GM19240 (cell line): Measurements from ENCODE around the gene MAN1C1.
A peak's percentile ranks its signal among the peaks of the same experiment; 100 is the strongest.
"Not testable (repeated sequence)": the region's sequence is repeated elsewhere in the genome, so short reads cannot be mapped to it uniquely, and the experiment has no call there.

Experiments used
- DNase-seq: peaks from one replicate; pipeline ENCODE4 v3.0.0; 2011; ENCODE audit warnings: low spot score; ENCODE audit not compliant: insufficient read length

The MAN1C1 gene

DNA sequence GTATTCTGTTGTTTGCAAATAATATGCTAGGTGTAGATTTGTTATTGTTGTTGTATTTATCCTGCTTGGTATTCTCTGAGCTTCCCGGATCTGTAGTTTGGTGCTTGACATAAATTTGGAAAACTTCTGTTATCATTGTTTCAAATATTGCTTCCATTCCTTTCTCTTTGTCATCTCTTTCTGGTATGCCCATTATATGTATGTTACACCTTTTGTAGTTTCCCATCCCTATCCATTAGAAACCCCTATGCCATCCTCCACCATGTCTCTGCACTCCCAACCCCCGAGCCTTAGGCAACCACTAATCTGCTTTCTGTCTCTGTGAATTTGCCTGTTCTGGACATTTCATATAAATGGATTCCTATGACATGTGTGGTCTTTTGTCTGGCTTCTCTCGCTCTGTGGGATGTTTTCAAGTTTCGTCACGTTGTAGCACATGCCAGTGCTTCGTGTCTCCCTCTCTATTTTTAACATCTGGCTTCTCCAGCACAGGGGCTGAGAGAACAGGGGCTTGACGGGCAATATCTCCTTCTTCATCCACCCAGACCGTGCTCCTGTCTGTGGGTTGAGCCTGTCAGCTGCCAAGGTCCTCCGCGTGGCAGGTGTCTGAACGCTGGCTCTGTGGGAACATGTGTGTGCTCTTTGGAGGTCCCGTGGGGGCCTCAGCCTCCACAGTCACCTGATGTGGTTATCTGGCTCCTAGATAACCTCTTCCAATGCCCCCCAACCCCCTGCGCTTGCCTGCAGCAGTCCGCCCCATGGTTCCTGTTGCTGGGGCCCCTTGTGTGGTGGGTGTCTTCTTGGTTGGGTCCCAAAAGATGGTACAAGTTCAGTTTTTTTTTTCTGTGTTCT lies 32.8 kb upstream of the MAN1C1 start:
- no peak for DNase-seq

GRCh38 chr1:25586181-25586588 lies 30.4 kb upstream of the MAN1C1 start:
- DNase-seq = no peak

GRCh38 chr1:25587290-25587689 lies 29.3 kb upstream of the MAN1C1 start:
- no peak for DNase-seq

- DNase-seq = not testable (repeated sequence)
These were observed 28.4 kb upstream of the MAN1C1 start for GRCh38 chr1:25588224-25588623.

DNA sequence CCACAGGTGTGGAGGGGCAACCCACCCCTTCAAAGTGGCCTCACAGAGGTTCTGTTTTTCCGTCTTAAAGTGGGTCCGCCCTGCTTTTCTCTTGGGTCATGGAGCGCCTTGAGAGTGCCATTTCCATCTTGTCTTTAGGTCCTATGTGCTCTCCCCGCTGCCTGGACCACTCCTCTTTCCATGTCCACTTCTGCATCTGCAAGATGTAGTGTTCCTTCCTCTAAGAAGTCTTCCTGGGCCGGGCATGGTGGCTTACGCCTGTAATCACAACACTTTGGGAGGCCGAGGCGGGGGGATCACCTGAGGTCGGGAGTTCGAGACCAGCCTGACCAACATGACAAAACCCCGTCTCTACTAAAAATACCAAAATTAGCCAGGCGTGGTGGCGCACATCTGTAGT lies 27.8 kb upstream of the MAN1C1 start:
- not testable (repeated sequence) for DNase-seq

GRCh38 chr1:25590096-25590824 lies 26.3 kb upstream of the MAN1C1 start:
- DNase-seq = no peak

DNA sequence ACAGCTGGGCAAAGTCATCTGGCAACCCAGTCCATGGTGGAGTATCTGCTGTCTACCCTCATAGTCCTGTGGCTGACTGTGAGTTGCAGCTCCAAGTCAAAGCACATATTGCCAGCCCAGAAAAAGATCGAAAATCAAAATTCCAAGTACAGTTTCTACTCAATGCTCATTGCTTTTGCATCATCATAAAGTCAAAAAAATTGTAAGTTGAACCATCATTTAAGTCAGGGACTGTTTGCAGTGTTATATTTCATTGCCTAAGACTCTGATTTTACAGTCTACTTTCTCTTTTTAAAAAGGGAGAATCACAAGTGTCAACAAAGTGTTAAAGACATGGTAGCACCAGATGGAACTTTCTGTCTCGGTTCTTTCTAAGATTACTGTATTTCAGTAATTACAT lies 22.7 kb upstream of the MAN1C1 start:
- DNase-seq = no peak

- DNase-seq = no peak
These were observed 21.6 kb upstream of the MAN1C1 start for GRCh38 chr1:25594971-25595370.

GRCh38 chr1:25596641-25597040 lies 19.9 kb upstream of the MAN1C1 start:
- DNase-seq = not testable (repeated sequence)

GRCh38 chr1:25598879-25599278 lies 17.7 kb upstream of the MAN1C1 start:
- no peak for DNase-seq

DNA sequence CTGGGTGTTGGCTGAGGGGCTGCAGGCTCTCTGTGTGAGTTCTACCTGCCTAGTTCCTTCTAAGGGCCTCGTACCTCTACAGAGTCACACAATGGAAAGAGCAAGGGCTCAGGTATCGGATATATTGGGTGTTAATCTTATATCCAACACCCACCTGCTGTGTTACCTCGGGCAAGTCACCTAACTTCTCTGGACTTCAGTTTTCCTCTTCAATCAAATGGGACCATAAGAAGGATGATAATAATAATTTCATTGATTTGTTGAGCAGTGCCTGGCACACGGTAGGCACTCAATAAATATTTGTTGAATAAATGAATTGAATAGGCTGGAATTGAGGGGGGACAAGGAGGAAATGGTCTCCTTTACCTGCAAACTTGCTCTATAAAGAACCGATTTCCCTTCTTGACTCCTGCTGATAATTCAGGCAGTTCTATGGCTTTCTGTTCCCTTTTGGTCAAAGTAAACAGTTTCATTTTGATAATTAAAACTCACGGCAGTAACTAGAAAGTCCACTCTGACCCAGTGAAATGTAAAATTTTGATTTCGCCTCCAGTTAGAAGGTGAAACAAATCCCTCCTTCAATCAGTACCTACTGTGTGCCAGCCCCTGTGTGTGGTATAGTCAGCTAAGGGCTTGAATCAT lies 16.5 kb upstream of the MAN1C1 start:
- peak; percentile 39 for DNase-seq

DNA sequence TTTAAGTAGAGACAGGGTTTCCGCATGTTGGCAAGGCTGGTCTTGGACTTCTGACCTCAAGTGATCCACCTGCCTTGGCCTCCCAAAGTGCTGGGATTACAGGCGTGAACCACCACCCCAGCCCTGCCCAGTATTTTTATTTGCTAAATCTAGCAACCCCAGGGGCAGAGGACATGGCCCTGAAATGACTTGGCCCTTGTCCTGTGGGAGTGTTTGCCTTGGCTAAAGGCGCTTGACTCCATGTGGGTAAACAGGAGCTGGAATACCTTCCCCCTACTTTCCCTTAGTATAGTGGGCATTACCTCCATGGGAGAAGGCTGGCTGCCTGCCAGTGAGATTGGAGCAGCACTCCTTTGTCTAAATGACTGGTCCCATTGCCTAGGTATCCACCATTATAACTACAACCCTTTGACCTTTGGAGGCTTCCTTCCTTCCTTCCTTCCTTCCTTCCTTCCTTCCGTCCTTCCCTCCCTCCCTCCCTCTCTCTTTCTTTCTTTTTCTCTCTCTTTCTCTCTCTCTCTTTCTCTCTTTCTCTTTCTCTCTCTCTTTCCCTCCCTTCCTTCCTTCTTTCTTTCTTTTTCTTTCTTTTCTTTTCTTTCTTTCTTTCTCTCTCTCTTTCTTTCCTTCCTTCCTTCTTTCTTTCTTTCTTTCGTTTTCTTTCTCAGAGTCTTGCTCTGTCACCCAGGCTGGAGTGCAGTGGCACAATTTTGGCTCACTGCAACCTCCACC lies 15.5 kb upstream of the MAN1C1 start:
- DNase-seq = not testable (repeated sequence)

- not testable (repeated sequence) for DNase-seq
These were observed 12.6 kb upstream of the MAN1C1 start for GRCh38 chr1:25603779-25604538.

DNA sequence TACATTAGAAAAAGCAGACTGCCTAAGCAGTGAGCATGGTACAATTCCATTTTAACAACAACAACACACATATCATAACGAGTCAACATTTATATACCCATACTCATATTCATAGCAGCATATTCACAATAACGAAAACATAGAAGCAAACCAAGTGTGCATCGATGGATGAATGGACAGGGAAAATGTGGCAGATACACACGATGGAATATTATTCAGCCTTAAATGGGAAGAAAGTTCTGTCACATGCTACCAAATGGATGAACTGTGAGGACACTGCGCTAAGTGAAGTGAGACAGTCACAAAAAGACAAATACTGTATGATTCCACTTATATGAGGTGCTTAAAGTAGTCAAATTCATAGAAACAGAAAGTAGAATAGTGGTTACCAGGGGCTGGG lies 9.5 kb upstream of the MAN1C1 start:
- DNase-seq = no peak

DNA sequence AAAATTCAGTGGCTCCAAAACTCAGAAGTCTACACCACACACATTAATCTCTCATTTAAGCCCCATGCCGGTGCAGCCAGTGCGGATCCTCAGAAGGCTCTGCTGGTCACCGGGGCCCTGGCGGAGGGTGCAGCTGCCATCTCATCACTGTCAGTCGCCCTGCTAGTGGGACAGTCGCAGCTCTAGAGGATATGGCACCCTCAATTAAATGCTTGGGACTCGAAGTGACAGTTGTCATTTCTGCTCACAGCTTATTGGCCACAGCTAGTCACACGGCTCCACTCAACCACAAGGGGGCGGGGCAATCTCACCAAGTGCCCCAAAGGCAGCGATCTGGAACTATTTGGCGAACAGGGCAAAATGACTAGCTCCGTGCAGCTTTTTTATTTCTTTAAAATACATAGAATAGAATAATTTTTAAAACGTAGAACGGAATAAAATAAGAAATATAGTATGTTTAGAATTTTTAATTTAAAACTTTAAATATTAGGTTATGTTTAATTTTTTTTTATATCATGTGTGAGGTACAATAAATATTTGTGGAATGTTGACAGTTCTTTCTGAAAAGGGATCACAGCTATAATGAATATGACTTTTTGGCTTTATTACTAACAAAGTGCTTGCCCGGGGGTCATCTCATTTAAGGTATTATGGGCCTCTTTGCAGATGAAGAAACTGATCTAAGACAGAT lies 8.0 kb upstream of the MAN1C1 start:
- peak; percentile 85 for DNase-seq

DNA sequence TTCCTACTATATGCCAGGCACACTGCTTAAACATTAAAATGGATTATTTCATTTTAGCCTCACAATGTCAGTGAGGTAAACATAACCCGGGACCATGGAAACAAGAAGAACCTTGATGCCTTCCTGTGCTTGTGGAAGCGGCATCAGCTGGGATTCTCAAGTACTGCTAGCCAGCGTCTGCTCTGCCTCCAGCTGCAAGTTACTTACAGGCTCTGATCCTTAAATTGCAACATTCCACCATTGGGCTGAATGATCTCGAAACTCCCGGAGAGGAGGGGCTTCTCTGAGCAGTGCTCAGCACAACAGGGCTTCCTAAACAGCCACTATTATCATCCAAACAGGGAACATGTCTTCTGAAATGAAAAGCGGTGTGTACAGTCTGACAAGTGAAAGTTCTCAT lies 6.7 kb upstream of the MAN1C1 start:
- no peak for DNase-seq

- DNase-seq = no peak
These were observed 5.6 kb upstream of the MAN1C1 start for GRCh38 chr1:25610822-25611630.

- no peak for DNase-seq
These were observed 4.7 kb upstream of the MAN1C1 start for GRCh38 chr1:25611843-25612242.

- no peak for DNase-seq
These were observed 4.2 kb upstream of the MAN1C1 start for GRCh38 chr1:25612421-25612820.
